ENCODE data around the gene CDC42EP5. TPM values are rescaled to one million over a fixed set of nuclear protein-coding genes. Genes with fewer than 3 reads are reported as not detected.

The CDC42EP5 gene
- total RNA-seq, 2 donors from 2014 or later, result 444 to 601 TPM

- DNase-seq, result peak; percentile 34
- Histone ChIP-seq H3K27me3 (no peaks in the 10 kb centered on the region), H3K4me1 (peaks cover 11% of the 10 kb centered on the region), H3K9me3 (no peaks in the 10 kb centered on the region), H3K36me3 (no peaks in the 10 kb centered on the region), H3K27ac (peak overlapping the region; percentile 99), H3K4me3 (no peak overlapping the region), H3K9ac (ENCODE audit: low read depth in 2 of 2, low read length in 2 of 2) (peak overlapping the region in 1 of 2 donors; percentile 58)
- intact Hi-C loops (cut with DNase I), result no loop called here
- TF ChIP-seq, protein P1, sequence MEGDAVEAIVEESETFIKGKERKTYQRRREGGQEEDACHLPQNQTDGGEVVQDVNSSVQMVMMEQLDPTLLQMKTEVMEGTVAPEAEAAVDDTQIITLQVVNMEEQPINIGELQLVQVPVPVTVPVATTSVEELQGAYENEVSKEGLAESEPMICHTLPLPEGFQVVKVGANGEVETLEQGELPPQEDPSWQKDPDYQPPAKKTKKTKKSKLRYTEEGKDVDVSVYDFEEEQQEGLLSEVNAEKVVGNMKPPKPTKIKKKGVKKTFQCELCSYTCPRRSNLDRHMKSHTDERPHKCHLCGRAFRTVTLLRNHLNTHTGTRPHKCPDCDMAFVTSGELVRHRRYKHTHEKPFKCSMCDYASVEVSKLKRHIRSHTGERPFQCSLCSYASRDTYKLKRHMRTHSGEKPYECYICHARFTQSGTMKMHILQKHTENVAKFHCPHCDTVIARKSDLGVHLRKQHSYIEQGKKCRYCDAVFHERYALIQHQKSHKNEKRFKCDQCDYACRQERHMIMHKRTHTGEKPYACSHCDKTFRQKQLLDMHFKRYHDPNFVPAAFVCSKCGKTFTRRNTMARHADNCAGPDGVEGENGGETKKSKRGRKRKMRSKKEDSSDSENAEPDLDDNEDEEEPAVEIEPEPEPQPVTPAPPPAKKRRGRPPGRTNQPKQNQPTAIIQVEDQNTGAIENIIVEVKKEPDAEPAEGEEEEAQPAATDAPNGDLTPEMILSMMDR (IDR thresholded peaks at IDR 0.05), result no peak
Observed at GRCh38 chr19:54465426-54466109, 7.5 kb downstream of the CDC42EP5 start.

DNA sequence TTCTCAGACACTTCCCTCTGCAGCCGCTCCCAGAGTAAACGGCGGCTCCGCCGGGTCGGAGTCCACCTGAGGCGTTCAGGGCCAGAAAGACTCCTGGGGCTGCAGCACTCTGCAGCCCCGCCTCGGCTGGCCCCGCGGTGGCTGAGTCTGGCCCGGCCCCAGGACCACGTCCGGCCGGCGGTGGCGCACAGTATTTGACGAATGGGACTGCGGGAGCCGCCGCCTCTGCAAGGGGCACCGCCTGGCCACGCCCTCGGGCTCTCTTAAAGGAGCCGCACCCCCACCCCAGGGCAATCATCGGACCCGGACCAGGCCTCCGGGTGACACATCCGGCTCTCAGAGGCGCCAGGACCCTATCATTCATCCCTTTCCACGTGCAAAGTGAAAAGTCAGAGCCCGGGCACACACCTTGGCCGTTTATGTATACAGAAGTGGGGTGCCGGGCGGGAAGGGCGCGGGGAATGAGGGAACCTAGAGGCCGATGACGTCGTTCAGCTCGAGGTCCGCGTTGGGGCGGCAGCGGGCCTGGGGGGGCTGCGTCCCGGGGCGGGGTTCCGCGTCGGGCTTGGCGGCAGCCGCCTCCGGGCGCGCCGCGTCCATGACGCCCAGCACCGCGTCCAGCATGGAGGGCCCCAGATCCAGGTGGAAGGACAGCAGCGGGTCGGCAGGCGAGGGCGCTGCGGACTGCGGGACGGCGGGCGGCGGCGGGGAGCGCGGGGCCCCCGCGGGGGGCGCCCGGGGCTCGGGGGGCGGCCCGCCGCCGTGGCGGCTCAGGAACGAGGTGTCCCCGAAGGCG lies 8.3 kb downstream of the CDC42EP5 start:
- Histone ChIP-seq H3K4me3 (peak overlapping the region; percentile 71), H3K4me1 (peaks cover 11% of the 10 kb centered on the region), H3K9ac (ENCODE audit: low read depth in 2 of 2, low read length in 2 of 2) (peak overlapping the region; percentile 55 to 91), H3K36me3 (no peaks in the 10 kb centered on the region), H3K27me3 (no peaks in the 10 kb centered on the region), H3K27ac (peak overlapping the region; percentile 99), H3K9me3 (no peaks in the 10 kb centered on the region)
- intact Hi-C loops (cut with DNase I), result no loop called here
- TF ChIP-seq, protein P1 (IDR thresholded peaks at IDR 0.05), result no peak
- peak; percentile 95 for DNase-seq

DNA sequence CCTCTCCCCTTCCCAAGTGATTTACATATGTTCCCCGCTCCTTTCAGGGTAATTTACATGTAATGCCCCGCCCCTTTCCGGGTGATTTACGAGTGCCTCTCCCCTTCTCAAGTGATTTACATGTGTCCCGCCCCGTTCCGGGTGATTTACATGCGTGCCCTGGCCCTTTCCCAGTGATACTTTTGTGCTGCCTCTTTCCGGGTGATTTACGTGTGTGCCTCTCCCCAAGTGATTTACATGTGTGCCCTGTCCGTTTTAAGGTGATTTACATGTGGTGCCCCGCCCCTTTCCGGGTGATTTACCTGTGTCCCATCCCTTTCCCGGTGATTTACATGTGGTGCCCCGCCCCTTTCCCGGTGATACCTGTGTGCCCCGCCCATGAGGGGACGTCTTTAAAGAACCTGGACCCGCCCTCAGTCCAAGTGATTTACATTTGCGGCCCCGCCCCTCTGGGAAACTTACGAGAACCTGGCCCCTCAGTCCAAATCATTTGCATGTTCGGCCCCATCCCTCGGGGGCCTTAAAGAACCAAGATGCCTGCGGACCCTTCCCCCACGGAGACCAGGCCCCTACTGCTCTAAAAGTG lies 9.0 kb downstream of the CDC42EP5 start:
- intact Hi-C loops (cut with DNase I), result no loop called here
- no peaks in the 10 kb centered on the region for H3K36me3 ChIP-seq

DNA sequence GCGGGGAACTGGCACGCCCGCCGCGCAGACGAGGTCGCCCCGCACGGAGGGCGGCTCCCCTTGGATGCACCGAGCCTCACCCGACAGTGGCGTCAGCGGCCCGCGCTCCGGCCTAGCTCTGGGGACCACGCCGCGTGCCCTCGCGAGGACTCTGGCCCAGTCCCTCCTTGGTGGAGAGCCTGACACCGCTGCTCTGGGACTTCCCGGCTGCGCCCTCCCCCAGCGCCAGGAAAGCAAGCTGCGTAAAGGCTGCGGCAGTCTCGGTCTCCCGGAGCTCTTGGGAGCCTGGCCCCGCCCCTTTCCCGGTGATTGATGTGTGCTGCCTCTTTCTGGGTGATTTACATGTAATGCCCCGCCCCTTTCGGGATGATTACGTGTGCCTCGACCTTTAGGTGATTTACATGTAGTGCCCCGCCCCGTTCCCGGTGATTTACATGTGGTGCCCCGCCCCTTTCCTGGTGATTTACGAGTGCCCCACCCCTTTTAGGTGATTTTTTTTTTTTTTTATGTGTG lies 9.5 kb downstream of the CDC42EP5 start, which contains the start of gene LENG9:
Gene LENG9, minus strand, starts transcription at position 248 of the 513 bp plus-strand sequence. CDS start 252 bp downstream, outside the sequence.
- no peaks in the 10 kb centered on the region for H3K36me3 ChIP-seq
- peak within 1 kb of the TSS; percentile 99 for H3K27ac ChIP-seq
- no peaks in the 10 kb centered on the region for H3K27me3 ChIP-seq
- no peaks in the 10 kb centered on the region for H3K9me3 ChIP-seq
- peaks cover 11% of the 10 kb centered on the region for H3K4me1 ChIP-seq
- intact Hi-C loops (cut with DNase I), result no loop called here
- peak within 1 kb of the TSS; percentile 91 to 96 for H3K9ac ChIP-seq (ENCODE audit: low read depth in 2 of 2, low read length in 2 of 2)
- DNase-seq, result peak; percentile 100
- H3K4me3 ChIP-seq, result peak within 1 kb of the TSS; percentile 71
- TF ChIP-seq, protein P1 (IDR thresholded peaks at IDR 0.05), result no peak

More for the DNA sequence above, 9.0 kb downstream of the CDC42EP5 start:
- H3K9ac ChIP-seq (ENCODE audit: low read depth in 2 of 2, low read length in 2 of 2), result peak overlapping the region; percentile 40 to 91
- peak overlapping the region; percentile 71 for H3K4me3 ChIP-seq
- no peaks in the 10 kb centered on the region for H3K27me3 ChIP-seq
- TF ChIP-seq, protein P1 (IDR thresholded peaks at IDR 0.05), result no peak
- DNase-seq, result peak; percentile 97
- H3K4me1 ChIP-seq, result peaks cover 11% of the 10 kb centered on the region
- peak overlapping the region; percentile 99 for H3K27ac ChIP-seq
- no peaks in the 10 kb centered on the region for H3K9me3 ChIP-seq
